HCT116 (cell line): ENCODE results near the gene AMACR.

ENCODE experiments used
- CTCF ChIP-seq, 3 experiments: fragments of 200-600 bp in 1 of 3; sonication (generic) in 1 of 3; IDR thresholded peaks in 2 of 3; conservative IDR thresholded peaks in 1 of 3; 2 replicates each; pipeline ENCODE4 v1.5.1; 2012 to 2017; ENCODE audit warnings: low read depth in 2 of 3, low read length in 2 of 3, antibody characterized with exemption in 1 of 3, borderline replicate concordance in 1 of 3, control low read depth in 1 of 3, mild to moderate bottlenecking in 1 of 3, mixed read lengths in 1 of 3, mixed run types in 1 of 3, moderate library complexity in 1 of 3; ENCODE audit not compliant: insufficient read depth in 1 of 3
- EZH2 ChIP-seq: fragments of 200-600 bp; sonication (generic); IDR thresholded peaks from 2 replicates; pipeline ENCODE4 v1.6.1; 2017; ENCODE audit warnings: antibody characterized with exemption, mixed run types
- EZH2phosphoT487 ChIP-seq: fragments of 200-600 bp; IDR thresholded peaks from 2 replicates; pipeline ENCODE4 v1.6.1; 2018; ENCODE audit warnings: antibody characterized with exemption, borderline replicate concordance
- POLR2A ChIP-seq: IDR thresholded peaks from 2 replicates; pipeline ENCODE4 v1.7.0; 2011; ENCODE audit warnings: borderline replicate concordance; ENCODE audit not compliant: insufficient read depth, insufficient read length; ENCODE audit errors: extremely low read depth
- RAD21 ChIP-seq: IDR thresholded peaks from 2 replicates; pipeline ENCODE4 v1.6.1; 2012; ENCODE audit warnings: low read depth, mild to moderate bottlenecking
- REST ChIP-seq: IDR thresholded peaks from 2 replicates; pipeline ENCODE4 v1.6.1; 2012; ENCODE audit warnings: low read depth
- ZNF274 ChIP-seq: fragments of 200-500 bp; sonication (Bioruptor generic); IDR thresholded peaks from 2 replicates; pipeline ENCODE4 v1.6.1; 2014; ENCODE audit warnings: mild to moderate bottlenecking, low read depth, low read length, inconsistent platforms

- TF ChIP-seq EZH2 (no peak), REST (no peak), RAD21 (no peak), CTCF (IDR thresholded peaks at IDR 0.05 in 2 of 3, conservative IDR thresholded peaks at IDR 0.05 in 1 of 3; ENCODE audit: borderline replicate concordance in 1 of 3, insufficient read depth in 1 of 3, low read depth in 2 of 3, low read length in 2 of 3) (no peak), POLR2A (no peak), EZH2phosphoT487 (no peak), ZNF274 (no peak)
These were observed 14.4 kb upstream of the AMACR start for GRCh38 chr5:34022121-34022705.
